Lower leg skin (tissue), 4 donors: ENCODE results near the gene LNX1. TPM values are rescaled to one million over a fixed set of nuclear protein-coding genes. Genes with fewer than 3 reads are reported as not detected.

Source experiments
- DNase-seq, 2 donors: peaks; one replicate each; pipeline ENCODE4 v3.0.0-alpha.2; 2019; ENCODE audit warnings: low spot score in 2 of 2
- H3K4me3 ChIP-seq: fragments of 200-600 bp; sonication (generic); 2 replicates; pipeline ENCODE4 v1.5.1; 2017; ENCODE audit warnings: mild to moderate bottlenecking, low read depth; ENCODE audit not compliant: poor library complexity, severe bottlenecking
- CTCF ChIP-seq, 3 donors: fragments of 450-650 bp; IDR thresholded peaks; one replicate each; pipeline ENCODE4 v1.5.1; 2016; ENCODE audit warnings: antibody characterized with exemption in 3 of 3, mild to moderate bottlenecking in 3 of 3, moderate library complexity in 2 of 3
- POLR2A ChIP-seq, 2 donors: fragments of 450-650 bp; IDR thresholded peaks; one replicate each; pipeline ENCODE4 v1.6.1; 2016 to 2017; ENCODE audit warnings: antibody characterized with exemption in 2 of 2, mild to moderate bottlenecking in 1 of 2, moderate library complexity in 1 of 2
- WGBS, 2 donors: methylation state at CpG; one replicate each; pipeline ENCODE4 v1.1.5; 2018; 5-methylcytosine and 5-hydroxymethylcytosine counted together
- intact Hi-C: fragments of 100-400 bp; cut with DNase I; formaldehyde crosslinking; loops from one replicate; pipeline ENCODE4 v1.15.0; 2023; ENCODE audit warnings: low total_unique reads
- total RNA-seq, 4 donors: library from RNA; depleted of rRNA; stranded (reverse); fragments of >200 nt; gene quantifications; one replicate each; pipeline ENCODE4 v1.1.0, GENCODE V29; 2016

Gene LNX1
- total RNA-seq, 4 donors from 2014 or later: 37.0 to 79.9 (median 49.5) TPM

GRCh38 chr4:53512608-53513007, 78.7 kb downstream of the LNX1 start:
- DNase-seq: no peak
- intact Hi-C loops: no loop called here
- TF ChIP-seq POLR2A (IDR thresholded peaks at IDR 0.05): no peak
- no peak for TF ChIP-seq CTCF (IDR thresholded peaks at IDR 0.05)
- H3K4me3 ChIP-seq: no peak overlapping the region
- WGBS, 2 donors: 29 to 30% methylated on average over 3 of the region's 3 CpGs

GRCh38 chr4:53511014-53511413, 80.3 kb downstream of the LNX1 start:
- H3K4me3 ChIP-seq: no peak overlapping the region
- WGBS, 2 donors: 15 to 17% methylated on average over 3 of the region's 3 CpGs
- intact Hi-C loops: no loop called here
- DNase-seq: no peak
- TF ChIP-seq POLR2A (IDR thresholded peaks at IDR 0.05): no peak

GRCh38 chr4:53510321-53510720, 81.0 kb downstream of the LNX1 start:
- DNase-seq: no peak
- intact Hi-C loops: no loop called here
- WGBS, 2 donors: 20 to 27% methylated on average over 4 to 5 of the region's 5 CpGs
- TF ChIP-seq POLR2A (IDR thresholded peaks at IDR 0.05) (no peak), CTCF (IDR thresholded peaks at IDR 0.05) (no peak)
- no peak overlapping the region for H3K4me3 ChIP-seq

- intact Hi-C loops: no loop called here
- WGBS, 2 donors: 65 to 84% methylated on average over 1 of the region's 1 CpG
- DNase-seq: no peak
- no peak overlapping the region for H3K4me3 ChIP-seq
- TF ChIP-seq POLR2A (IDR thresholded peaks at IDR 0.05) (no peak), CTCF (IDR thresholded peaks at IDR 0.05) (no peak)
Observed at GRCh38 chr4:53508446-53508845, 82.8 kb downstream of the LNX1 start.

GRCh38 chr4:53507671-53508286, 83.5 kb downstream of the LNX1 start:
- WGBS, 2 donors: 69 to 74% methylated on average over 17 of the region's 17 CpGs
- TF ChIP-seq CTCF (IDR thresholded peaks at IDR 0.05) (no peak), POLR2A (IDR thresholded peaks at IDR 0.05) (no peak)
- no peak overlapping the region for H3K4me3 ChIP-seq
- no peak for DNase-seq
- intact Hi-C loops: no loop called here

GRCh38 chr4:53507058-53507457, 84.2 kb downstream of the LNX1 start:
- H3K4me3 ChIP-seq: no peak overlapping the region
- intact Hi-C loops: no loop called here
- 90 to 95% methylated on average over 7 of the region's 7 CpGs for WGBS, 2 donors
- TF ChIP-seq CTCF (IDR thresholded peaks at IDR 0.05) (no peak), POLR2A (IDR thresholded peaks at IDR 0.05) (no peak)
- no peak for DNase-seq
